Measurements from ENCODE around the gene NISCH. TPM values are rescaled to one million over a fixed set of nuclear protein-coding genes. Genes with fewer than 3 reads are reported as not detected.

The NISCH gene
- total RNA-seq, 1 donor from 2014 or later, result 58.3 TPM

Other genes with a start within 250 kb of the NISCH start
- not detected for gene TLR9, start 230.0 kb upstream of the NISCH start, total RNA-seq
- 162 TPM for gene TWF2, start 216.4 kb upstream of the NISCH start, total RNA-seq
- 20.3 TPM for gene PPM1M, start 209.8 kb upstream of the NISCH start, total RNA-seq
- gene WDR82, start 177.0 kb upstream of the NISCH start, total RNA-seq, result 42.0 TPM
- 15.5 TPM for gene GLYCTK, start 167.8 kb upstream of the NISCH start, total RNA-seq
- 7.6 TPM for gene DNAH1, start 139.3 kb upstream of the NISCH start, total RNA-seq
- gene BAP1, start 45.6 kb upstream of the NISCH start, total RNA-seq, result 90.7 TPM
- not detected for gene PHF7, start 44.9 kb upstream of the NISCH start, total RNA-seq
- 163 TPM for gene SEMA3G, start 10.5 kb upstream of the NISCH start, total RNA-seq
- gene TNNC1, start 1.6 kb upstream of the NISCH start, total RNA-seq, result 68.6 TPM
- gene STAB1, start 39.7 kb downstream of the NISCH start, total RNA-seq, result 363 TPM
- gene NT5DC2, start 78.3 kb downstream of the NISCH start, total RNA-seq, result 95.5 TPM
- gene UQCC5, start 81.0 kb downstream of the NISCH start, total RNA-seq, result not detected
- 36.7 TPM for gene PBRM1, start 230.3 kb downstream of the NISCH start, total RNA-seq
- 50.4 TPM for gene GNL3, start 230.4 kb downstream of the NISCH start, total RNA-seq